SJSA1 (cell line): ENCODE data around the gene SYT7. TPM values are rescaled to one million over a fixed set of nuclear protein-coding genes. Genes with fewer than 3 reads are reported as not detected.

Experiments used
- DNase-seq, 2 experiments: peaks; one replicate each; pipeline ENCODE4 v3.0.0-alpha.2; 2015 to 2020; ENCODE audit warnings: low spot score in 2 of 2, low read depth in 1 of 2
- H3K27ac ChIP-seq: fragments of 250-450 bp; sonication (Bioruptor Pico); 2 replicates; pipeline ENCODE4 v1.5.1; 2020; ENCODE audit warnings: mild to moderate bottlenecking, moderate library complexity
- H3K27me3 ChIP-seq: fragments of 250-450 bp; sonication (Bioruptor Pico); replicated peaks from 2 replicates; pipeline ENCODE4 v1.5.1; 2020; ENCODE audit warnings: mild to moderate bottlenecking, moderate library complexity
- H3K36me3 ChIP-seq: fragments of 250-450 bp; sonication (Bioruptor Pico); 2 replicates; pipeline ENCODE4 v1.5.1; 2020; ENCODE audit warnings: mild to moderate bottlenecking
- H3K4me1 ChIP-seq: fragments of 250-450 bp; sonication (Bioruptor Pico); replicated peaks from 2 replicates; pipeline ENCODE4 v1.6.1; 2021; ENCODE audit warnings: mild to moderate bottlenecking
- H3K4me3 ChIP-seq: fragments of 250-450 bp; sonication (Bioruptor Pico); 2 replicates; pipeline ENCODE4 v1.5.1; 2020; ENCODE audit warnings: mild to moderate bottlenecking
- H3K9me3 ChIP-seq: fragments of 250-450 bp; sonication (Bioruptor Pico); replicated peaks from 2 replicates; pipeline ENCODE4 v1.5.1; 2020; ENCODE audit warnings: mild to moderate bottlenecking
- total RNA-seq: library from RNA; depleted of rRNA; stranded (reverse); fragments of >200 nt; shearing (Covaris generic); gene quantifications from 2 replicates; pipeline ENCODE4 v1.2.3, GENCODE V29; 2014

Gene SYT7
- total RNA-seq, 1 experiment from 2014 or later: not detected

GRCh38 chr11:61529537-61530225 lies 51.2 kb downstream of the SYT7 start:
- Histone ChIP-seq H3K4me3 (no peak overlapping the region), H3K27ac (no peak overlapping the region), H3K9me3 (no peaks in the 10 kb centered on the region; the same call in 1 of the 2 replicates), H3K36me3 (no peaks in the 10 kb centered on the region), H3K27me3 (peaks cover 73% of the 10 kb centered on the region), H3K4me1 (no peaks in the 10 kb centered on the region)
- no peak for DNase-seq

DNA sequence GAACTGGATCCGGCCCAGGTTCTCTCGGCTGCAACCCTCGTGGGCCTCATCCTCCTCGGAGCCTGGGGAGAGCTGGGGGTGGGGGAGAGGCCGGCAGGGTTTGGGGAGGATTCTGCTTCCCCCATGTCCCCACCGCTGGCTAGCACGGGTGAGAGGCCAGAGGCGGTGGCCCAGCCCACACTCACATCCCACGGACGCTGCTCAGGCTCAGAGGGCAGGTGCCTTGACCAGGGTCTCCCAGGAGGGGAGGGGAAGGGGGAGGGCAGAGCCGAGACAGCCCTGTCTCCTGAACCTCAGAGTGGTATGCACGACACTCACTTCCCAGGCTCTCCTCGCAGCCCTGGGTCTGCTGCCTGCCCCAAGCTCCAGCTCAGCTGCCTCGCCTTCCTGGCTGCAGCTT lies 52.8 kb downstream of the SYT7 start:
- no peaks in the 10 kb centered on the region for H3K4me1 ChIP-seq
- no peak overlapping the region for H3K27ac ChIP-seq
- no peak overlapping the region for H3K4me3 ChIP-seq
- DNase-seq: no peak
- H3K9me3 ChIP-seq: no peaks in the 10 kb centered on the region
- H3K27me3 ChIP-seq: peaks cover 74% of the 10 kb centered on the region
- H3K36me3 ChIP-seq: no peaks in the 10 kb centered on the region

GRCh38 chr11:61526956-61527731 lies 53.7 kb downstream of the SYT7 start:
- no peak for DNase-seq
- H3K36me3 ChIP-seq: no peaks in the 10 kb centered on the region
- no peaks in the 10 kb centered on the region for H3K9me3 ChIP-seq
- no peak overlapping the region for H3K4me3 ChIP-seq
- no peaks in the 10 kb centered on the region for H3K4me1 ChIP-seq
- peaks cover 78% of the 10 kb centered on the region for H3K27me3 ChIP-seq
- no peak overlapping the region for H3K27ac ChIP-seq

- Histone ChIP-seq H3K27ac (no peak overlapping the region), H3K36me3 (no peaks in the 10 kb centered on the region), H3K27me3 (peaks cover 82% of the 10 kb centered on the region), H3K4me1 (no peaks in the 10 kb centered on the region), H3K4me3 (no peak overlapping the region), H3K9me3 (no peaks in the 10 kb centered on the region; the same call in 1 of the 2 replicates)
- no peak for DNase-seq
Observed at GRCh38 chr11:61526229-61526628, 54.6 kb downstream of the SYT7 start.

DNA sequence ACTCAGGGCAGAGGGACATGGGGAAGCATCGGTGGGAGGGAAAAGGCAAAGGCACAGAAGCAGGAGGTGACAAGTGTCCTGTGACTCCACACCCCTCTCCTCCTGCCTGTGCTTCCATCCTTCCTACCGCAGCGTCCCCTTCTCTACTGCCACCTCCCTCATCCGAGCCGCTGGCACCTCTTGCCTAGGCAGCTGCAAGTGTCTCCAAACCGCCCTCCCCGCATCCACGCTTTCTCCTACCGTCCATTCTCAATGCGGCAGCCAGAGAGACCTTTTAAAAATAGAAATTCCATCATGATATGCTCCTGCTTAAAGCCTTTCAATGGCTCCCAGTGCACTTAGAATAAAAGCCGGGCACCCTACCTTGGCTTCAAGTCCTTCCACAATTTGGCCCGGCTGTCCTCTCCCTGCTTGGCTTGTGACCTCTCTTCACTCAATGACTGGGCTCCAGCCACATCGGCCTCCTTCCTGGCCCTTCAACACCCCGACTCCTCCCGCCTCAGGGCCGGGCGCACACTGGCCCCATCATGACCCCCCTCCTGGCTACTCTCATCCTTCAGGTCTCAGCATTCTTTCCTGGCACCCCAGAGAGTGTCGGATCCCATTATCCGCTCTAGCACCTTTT lies 55.8 kb downstream of the SYT7 start:
- Histone ChIP-seq H3K9me3 (no peaks in the 10 kb centered on the region; the same call in 1 of the 2 replicates), H3K4me3 (no peak overlapping the region), H3K36me3 (no peaks in the 10 kb centered on the region), H3K4me1 (no peaks in the 10 kb centered on the region), H3K27me3 (peaks cover 79% of the 10 kb centered on the region), H3K27ac (no peak overlapping the region)
- no peak for DNase-seq

- H3K27ac ChIP-seq: no peak overlapping the region
- H3K36me3 ChIP-seq: no peaks in the 10 kb centered on the region
- no peak overlapping the region for H3K4me3 ChIP-seq
- no peak for DNase-seq
- no peaks in the 10 kb centered on the region for H3K4me1 ChIP-seq
- no peaks in the 10 kb centered on the region; the same call in 1 of the 2 replicates for H3K9me3 ChIP-seq
- peaks cover 79% of the 10 kb centered on the region for H3K27me3 ChIP-seq
Observed at GRCh38 chr11:61524446-61524845, 56.4 kb downstream of the SYT7 start.

- Histone ChIP-seq H3K4me1 (no peaks in the 10 kb centered on the region), H3K4me3 (no peak overlapping the region), H3K36me3 (no peaks in the 10 kb centered on the region), H3K27me3 (peaks cover 79% of the 10 kb centered on the region), H3K27ac (no peak overlapping the region), H3K9me3 (no peaks in the 10 kb centered on the region; the same call in 1 of the 2 replicates)
- DNase-seq: no peak
Observed at GRCh38 chr11:61522881-61523280, 58.0 kb downstream of the SYT7 start.

GRCh38 chr11:61518032-61518795 lies 62.7 kb downstream of the SYT7 start:
- Histone ChIP-seq H3K4me1 (no peaks in the 10 kb centered on the region), H3K27ac (no peak overlapping the region), H3K4me3 (no peak overlapping the region), H3K36me3 (no peaks in the 10 kb centered on the region), H3K9me3 (no peaks in the 10 kb centered on the region; the same call in 1 of the 2 replicates), H3K27me3 (peaks cover 40% of the 10 kb centered on the region)
- DNase-seq: no peak

- Histone ChIP-seq H3K4me1 (no peaks in the 10 kb centered on the region), H3K36me3 (no peaks in the 10 kb centered on the region), H3K9me3 (no peaks in the 10 kb centered on the region; the same call in 1 of the 2 replicates), H3K27me3 (peaks cover 35% of the 10 kb centered on the region), H3K4me3 (no peak overlapping the region), H3K27ac (no peak overlapping the region)
- peak in 1 of 2 experiments; percentile 56 for DNase-seq
Observed at GRCh38 chr11:61516675-61517572, 64.0 kb downstream of the SYT7 start.

GRCh38 chr11:61516191-61516590 lies 64.7 kb downstream of the SYT7 start:
- no peaks in the 10 kb centered on the region for H3K9me3 ChIP-seq
- no peak overlapping the region for H3K27ac ChIP-seq
- H3K36me3 ChIP-seq: no peaks in the 10 kb centered on the region
- no peak for DNase-seq
- no peaks in the 10 kb centered on the region for H3K4me1 ChIP-seq
- H3K4me3 ChIP-seq: no peak overlapping the region
- peaks cover 35% of the 10 kb centered on the region for H3K27me3 ChIP-seq

DNA sequence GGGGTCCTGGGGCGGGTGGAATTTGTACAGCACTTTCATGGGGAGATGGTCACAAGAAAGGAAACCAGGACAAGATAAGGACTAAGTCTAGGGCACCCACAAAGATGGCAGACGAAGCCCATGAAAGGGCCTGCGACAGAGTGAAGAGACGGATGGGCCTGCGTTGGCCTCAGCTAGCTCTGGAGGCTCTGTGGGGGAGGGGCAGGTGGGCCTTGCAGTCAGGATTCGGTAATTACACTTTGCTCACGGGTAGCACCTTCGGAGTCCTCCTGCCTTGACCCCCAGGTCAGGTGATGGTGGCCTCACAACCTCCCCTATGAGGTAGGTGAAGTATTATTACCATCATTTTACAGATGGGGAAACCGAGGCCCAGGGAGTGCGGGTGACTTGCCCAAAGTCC lies 65.2 kb downstream of the SYT7 start:
- no peak for DNase-seq
- Histone ChIP-seq H3K27me3 (peaks cover 35% of the 10 kb centered on the region), H3K4me1 (no peaks in the 10 kb centered on the region), H3K9me3 (no peaks in the 10 kb centered on the region), H3K4me3 (no peak overlapping the region), H3K36me3 (no peaks in the 10 kb centered on the region), H3K27ac (no peak overlapping the region)

DNA sequence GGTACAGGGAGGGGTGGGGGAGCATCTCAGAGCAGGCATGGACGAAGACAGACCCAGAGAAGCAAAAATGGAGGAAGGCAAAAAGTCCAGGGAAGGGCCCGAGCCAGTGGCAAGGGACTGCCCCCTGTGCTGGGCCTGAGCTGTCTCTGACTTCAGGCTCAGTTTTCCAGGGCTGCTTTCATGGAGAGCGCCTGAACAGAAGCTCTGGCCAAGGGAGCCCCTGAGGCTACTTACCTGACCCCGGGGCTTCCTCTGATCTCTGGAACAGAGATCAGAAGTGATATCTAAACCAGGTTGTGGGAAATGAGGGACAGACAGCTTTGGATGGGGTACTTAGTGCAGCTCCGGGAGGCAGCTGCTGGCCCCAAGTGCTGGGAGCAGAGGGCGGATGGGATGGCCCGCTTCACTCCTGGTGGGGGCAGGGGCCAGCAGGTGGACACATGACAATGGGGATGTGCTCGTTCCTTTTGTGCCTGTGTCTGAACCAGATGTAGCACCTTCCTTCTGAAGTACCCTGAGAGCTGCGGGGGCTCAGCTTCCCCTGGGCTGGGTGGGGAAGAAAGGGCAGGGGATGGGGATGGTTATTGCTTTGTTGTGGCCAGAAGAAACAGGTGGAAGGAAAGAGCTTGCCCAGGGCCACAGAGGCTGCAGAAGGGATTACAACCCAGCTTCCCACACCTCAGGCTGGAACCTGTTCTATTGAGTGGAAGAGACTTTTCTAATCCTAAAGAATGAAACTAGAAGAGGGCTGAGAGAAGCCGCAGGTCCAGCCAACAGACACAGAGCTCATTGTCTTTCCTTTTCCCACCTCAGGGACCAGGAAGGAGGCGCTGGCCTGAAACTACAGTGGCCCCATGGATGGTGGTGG lies 66.6 kb downstream of the SYT7 start:
- peaks cover 45% of the 10 kb centered on the region for H3K27me3 ChIP-seq
- H3K4me3 ChIP-seq: no peak overlapping the region
- H3K9me3 ChIP-seq: peaks cover 3% of the 10 kb centered on the region
- H3K27ac ChIP-seq: no peak overlapping the region
- H3K4me1 ChIP-seq: peaks cover 4% of the 10 kb centered on the region
- DNase-seq: no peak
- H3K36me3 ChIP-seq: no peaks in the 10 kb centered on the region
